ENCODE results near the gene TEX53.

GRCh38 chr9:114696814-114697544, 39.4 kb upstream of the TEX53 start:
- TF ChIP-seq POLR2AphosphoS5 (IDR thresholded peaks at IDR 0.05; ENCODE audit: low read depth, low read length) (peak; percentile 25; the same call in 1 of the 2 replicates), EP300 (IDR thresholded peaks at IDR 0.05; ENCODE audit: borderline replicate concordance in 1 of 2, low read depth in 1 of 2, low read length in 1 of 2) (peak in 1 of 2 experiments; percentile 58; a peak in 1 of 4 replicates)
